ENCODE results near the gene BLVRA. TPM values are rescaled to one million over a fixed set of nuclear protein-coding genes. Genes with fewer than 3 reads are reported as not detected.

Gene BLVRA
- polyA plus RNA-seq, 3 donors: 71.9 to 238 (median 199) TPM

- H3K4me3 Mint-ChIP-seq: peak overlapping the region; percentile 75 to 84
- Histone ChIP-seq H3K27ac (ENCODE audit: low read depth in 1 of 2, low read length in 2 of 2) (no peak overlapping the region), H2AFZ (ENCODE audit: insufficient read depth, low read depth, low read length, poor library complexity, severe bottlenecking) (peak overlapping the region; percentile 94), H3K36me3 (replicated peaks in 1 of 2; ENCODE audit: control insufficient read depth in 1 of 2, insufficient read depth in 2 of 2, low read length in 2 of 2) (no peaks in the 10 kb centered on the region), H3K27me3 (ENCODE audit: control insufficient read depth in 2 of 2, insufficient read depth in 2 of 2, low read length in 2 of 2) (no peaks in the 10 kb centered on the region), H4K20me1 (ENCODE audit: insufficient read depth, low read length) (no peaks in the 10 kb centered on the region), H3K4me2 (replicated peaks; ENCODE audit: extremely low read depth, low read length, poor library complexity, severe bottlenecking) (no peak overlapping the region), H3K4me3 (replicated peaks in 1 of 3; ENCODE audit: low read depth in 2 of 3, low read length in 3 of 3) (no peak overlapping the region), H3K9ac (ENCODE audit: insufficient read depth, low read length, poor library complexity, severe bottlenecking) (no peak overlapping the region), H3K9me3 (replicated peaks in 1 of 2; ENCODE audit: control insufficient read depth in 1 of 2, insufficient read depth in 1 of 2, low read length in 2 of 2) (no peaks in the 10 kb centered on the region), H3K4me1 (ENCODE audit: control insufficient read depth in 1 of 2, insufficient read depth in 2 of 2, low read length in 2 of 2) (peaks cover 76 to 91% of the 10 kb centered on the region in 2 donors), H3K79me2 (ENCODE audit: insufficient read depth, low read length) (peaks cover 35% of the 10 kb centered on the region)
- DNase-seq: no peak
- intact Hi-C loops (cut with micrococcal nuclease): loop anchor here in 1 of 2 donors (10.0 kb wide), 1 partner anchor 78 kb away; no protein-coding TSS in a partner anchor
- H3K9me3 Mint-ChIP-seq: no peaks in the 10 kb centered on the region
- WGBS (ENCODE audit: insufficient coverage): 70% methylated on average over 2 of the region's 2 CpGs
- peaks cover 75% of the 10 kb centered on the region for H3K4me1 Mint-ChIP-seq
- TF ChIP-seq, protein P1, sequence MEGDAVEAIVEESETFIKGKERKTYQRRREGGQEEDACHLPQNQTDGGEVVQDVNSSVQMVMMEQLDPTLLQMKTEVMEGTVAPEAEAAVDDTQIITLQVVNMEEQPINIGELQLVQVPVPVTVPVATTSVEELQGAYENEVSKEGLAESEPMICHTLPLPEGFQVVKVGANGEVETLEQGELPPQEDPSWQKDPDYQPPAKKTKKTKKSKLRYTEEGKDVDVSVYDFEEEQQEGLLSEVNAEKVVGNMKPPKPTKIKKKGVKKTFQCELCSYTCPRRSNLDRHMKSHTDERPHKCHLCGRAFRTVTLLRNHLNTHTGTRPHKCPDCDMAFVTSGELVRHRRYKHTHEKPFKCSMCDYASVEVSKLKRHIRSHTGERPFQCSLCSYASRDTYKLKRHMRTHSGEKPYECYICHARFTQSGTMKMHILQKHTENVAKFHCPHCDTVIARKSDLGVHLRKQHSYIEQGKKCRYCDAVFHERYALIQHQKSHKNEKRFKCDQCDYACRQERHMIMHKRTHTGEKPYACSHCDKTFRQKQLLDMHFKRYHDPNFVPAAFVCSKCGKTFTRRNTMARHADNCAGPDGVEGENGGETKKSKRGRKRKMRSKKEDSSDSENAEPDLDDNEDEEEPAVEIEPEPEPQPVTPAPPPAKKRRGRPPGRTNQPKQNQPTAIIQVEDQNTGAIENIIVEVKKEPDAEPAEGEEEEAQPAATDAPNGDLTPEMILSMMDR (IDR thresholded peaks at IDR 0.05): no peak
- H3K27me3 Mint-ChIP-seq (ENCODE audit: low read depth in 3 of 3): peaks cover 0 to 6% (median 2%) of the 10 kb centered on the region in 3 donors
- H3K36me3 Mint-ChIP-seq: peaks cover 8 to 14% of the 10 kb centered on the region in 2 donors
- H3K27ac Mint-ChIP-seq: peak overlapping the region in 4 of 7 donors; percentile 9 to 85 (median 42)
These were observed 1.3 kb upstream of the BLVRA start for GRCh38 chr7:43757073-43757720.

- Histone ChIP-seq H3K4me1 (ENCODE audit: control insufficient read depth in 1 of 2, insufficient read depth in 2 of 2, low read length in 2 of 2) (peaks cover 78 to 91% of the 10 kb centered on the region in 2 donors), H3K36me3 (replicated peaks in 1 of 2; ENCODE audit: control insufficient read depth in 1 of 2, insufficient read depth in 2 of 2, low read length in 2 of 2) (no peaks in the 10 kb centered on the region), H4K20me1 (ENCODE audit: insufficient read depth, low read length) (no peaks in the 10 kb centered on the region), H3K27ac (ENCODE audit: low read depth in 1 of 2, low read length in 2 of 2) (peak overlapping the region; percentile 19 to 92), H2AFZ (ENCODE audit: insufficient read depth, low read depth, low read length, poor library complexity, severe bottlenecking) (peak overlapping the region; percentile 94), H3K4me3 (replicated peaks in 1 of 3; ENCODE audit: low read depth in 2 of 3, low read length in 3 of 3) (peak overlapping the region; percentile 51 to 98 (median 90)), H3K9ac (ENCODE audit: insufficient read depth, low read length, poor library complexity, severe bottlenecking) (peak overlapping the region; percentile 90), H3K9me3 (replicated peaks in 1 of 2; ENCODE audit: control insufficient read depth in 1 of 2, insufficient read depth in 1 of 2, low read length in 2 of 2) (no peaks in the 10 kb centered on the region), H3K4me2 (replicated peaks; ENCODE audit: extremely low read depth, low read length, poor library complexity, severe bottlenecking) (peak overlapping the region; percentile 89), H3K27me3 (ENCODE audit: control insufficient read depth in 2 of 2, insufficient read depth in 2 of 2, low read length in 2 of 2) (no peaks in the 10 kb centered on the region), H3K79me2 (ENCODE audit: insufficient read depth, low read length) (peaks cover 51% of the 10 kb centered on the region)
- peaks cover 15 to 17% of the 10 kb centered on the region in 2 donors for H3K36me3 Mint-ChIP-seq
- peaks cover 75% of the 10 kb centered on the region for H3K4me1 Mint-ChIP-seq
- H3K4me3 Mint-ChIP-seq: peak overlapping the region; percentile 83 to 94
- TF ChIP-seq, protein P1 (IDR thresholded peaks at IDR 0.05): no peak
- H3K27me3 Mint-ChIP-seq (ENCODE audit: low read depth in 3 of 3): peaks cover 0 to 3% (median under 1%) of the 10 kb centered on the region in 3 donors
- intact Hi-C loops (cut with micrococcal nuclease): loop anchor here in 1 of 2 donors (10.0 kb wide), 1 partner anchor 76 kb away; no protein-coding TSS in a partner anchor
- no peaks in the 10 kb centered on the region for H3K9me3 Mint-ChIP-seq
- H3K27ac Mint-ChIP-seq: peak overlapping the region; percentile 18 to 90 (median 72)
- WGBS (ENCODE audit: insufficient coverage): 0% methylated on average over 38 of the region's 56 CpGs
- DNase-seq: peak in 2 of 3 donors; percentile 28 to 37
These were observed 573 bp downstream of the BLVRA start for GRCh38 chr7:43758822-43759683.

Measured in CD14-positive monocyte (primary cell).